Common myeloid progenitor, CD34-positive (primary cell): ENCODE results near the gene BIRC2.

Experiments used
- CTCF ChIA-PET: fragments of 350-600 bp; sonication (Branson Sonifier 250); formaldehyde crosslinking; loops from one replicate; lab custom pipeline; 2021; ENCODE audit warnings: antibody characterized with exemption; lab: Charles Lee
- POLR2A ChIA-PET: fragments of 350-600 bp; sonication (Branson Sonifier 250); formaldehyde crosslinking; loops from one replicate; lab custom pipeline; 2021; ENCODE audit warnings: antibody characterized with exemption; lab: Charles Lee
- DNase-seq, 3 donors: peaks; one replicate each; pipeline versions ENCODE4 v3.0.0 to v3.0.0-alpha.2; 2013
- H3K27ac ChIP-seq, 2 experiments: 1 replicate in 1 of 2; 2 replicates in 1 of 2; pipeline ENCODE4 v1.7.0; 2013; ENCODE audit warnings: inconsistent platforms in 2 of 2, low read length in 2 of 2, mild to moderate bottlenecking in 2 of 2, low read depth in 1 of 2, moderate library complexity in 1 of 2; ENCODE audit not compliant: severe bottlenecking in 2 of 2, insufficient read depth in 1 of 2, poor library complexity in 1 of 2
- H3K27me3 ChIP-seq, 5 experiments: replicated peaks in 2 of 5; 1 replicate in 3 of 5; 2 replicates in 2 of 5; pipeline versions ENCODE4 v1.6.1 to v1.7.0; 2013; ENCODE audit warnings: low read length in 4 of 5, mild to moderate bottlenecking in 2 of 5, moderate library complexity in 2 of 5, inconsistent platforms in 1 of 5; ENCODE audit not compliant: insufficient read depth in 5 of 5, control insufficient read depth in 4 of 5
- H3K36me3 ChIP-seq, 4 experiments: 1 replicate in 2 of 4; 2 replicates in 2 of 4; pipeline versions ENCODE4 v1.6.1 to v1.7.0; 2013; ENCODE audit warnings: low read length in 3 of 4, control low read depth in 1 of 4, mild to moderate bottlenecking in 1 of 4; ENCODE audit not compliant: control insufficient read depth in 4 of 4, insufficient read depth in 4 of 4
- H3K4me1 ChIP-seq, 4 experiments: 1 replicate in 3 of 4; 2 replicates in 1 of 4; pipeline versions ENCODE4 v1.6.1 to v1.7.1; 2013; ENCODE audit warnings: low read length in 3 of 4, mild to moderate bottlenecking in 3 of 4, control low read depth in 1 of 4, inconsistent platforms in 1 of 4, moderate library complexity in 1 of 4; ENCODE audit not compliant: control insufficient read depth in 4 of 4, insufficient read depth in 4 of 4; ENCODE audit errors: control extremely low read depth in 1 of 4
- H3K4me3 ChIP-seq, 7 experiments: 1 replicate in 4 of 7; 2 replicates in 3 of 7; pipeline versions ENCODE4 v1.5.1 to v1.7.0; 2013; ENCODE audit warnings: mild to moderate bottlenecking in 7 of 7, low read length in 6 of 7, moderate library complexity in 6 of 7, inconsistent platforms in 2 of 7, low read depth in 2 of 7, control low read depth in 1 of 7; ENCODE audit not compliant: insufficient read depth in 4 of 7, control insufficient read depth in 1 of 7; ENCODE audit errors: extremely low read depth in 1 of 7
- H3K9me3 ChIP-seq, 5 experiments: 1 replicate in 4 of 5; 2 replicates in 1 of 5; pipeline versions ENCODE4 v1.6.1 to v1.7.1; 2013; ENCODE audit warnings: low read length in 4 of 5, mild to moderate bottlenecking in 2 of 5, inconsistent platforms in 1 of 5, low read depth in 1 of 5, moderate library complexity in 1 of 5; ENCODE audit not compliant: control insufficient read depth in 4 of 5, insufficient read depth in 2 of 5; ENCODE audit errors: control extremely low read depth in 1 of 5
- WGBS: methylation state at CpG from one replicate; pipeline ENCODE4 v1.1.5; 2013; ENCODE audit not compliant: insufficient coverage; 5-methylcytosine and 5-hydroxymethylcytosine counted together

Gene BIRC2

GRCh38 chr11:102378818-102379217 lies 31.8 kb downstream of the BIRC2 start:
- H3K27ac ChIP-seq = no peak overlapping the region
- H3K27me3 ChIP-seq = no peaks in the 10 kb centered on the region
- H3K4me1 ChIP-seq = no peaks in the 10 kb centered on the region
- no peak for DNase-seq
- H3K36me3 ChIP-seq = peaks cover 4 to 42% (median 23%) of the 10 kb centered on the region in 4 experiments
- no peak overlapping the region for H3K4me3 ChIP-seq
- H3K9me3 ChIP-seq = no peaks in the 10 kb centered on the region
- CTCF ChIA-PET = interaction anchor here (0.8 to 8.1 kb wide), 4 partner anchors 14 to 234 kb away, joined by 3 to 55 read pairs (median 4); no protein-coding TSS in a partner anchor
- POLR2A ChIA-PET = interaction anchor here (1.5 kb wide), 1 partner anchor 234 kb away, joined by 4 read pairs; no protein-coding TSS in a partner anchor

GRCh38 chr11:102382384-102382783 lies 35.4 kb downstream of the BIRC2 start:
- H3K4me1 ChIP-seq = peaks cover 6 to 20% (median 9%) of the 10 kb centered on the region in 4 experiments
- no peaks in the 10 kb centered on the region for H3K9me3 ChIP-seq
- no peak for DNase-seq
- no peak overlapping the region for H3K4me3 ChIP-seq
- H3K27ac ChIP-seq = no peak overlapping the region
- ChIA-PET CTCF (interaction anchor here (1.3 to 8.1 kb wide), 5 partner anchors 10 to 95 kb away, joined by 3 to 55 read pairs (median 3); no protein-coding TSS in a partner anchor), POLR2A (no interaction called here)
- 100% methylated on average over 2 of the region's 3 CpGs for WGBS
- H3K36me3 ChIP-seq = peaks cover 4 to 35% (median 17%) of the 10 kb centered on the region in 4 experiments
- no peaks in the 10 kb centered on the region for H3K27me3 ChIP-seq

- H3K9me3 ChIP-seq = peaks cover 0 to 2% (median 0%) of the 10 kb centered on the region in 5 experiments
- no peak for DNase-seq
- WGBS = no CpG with 5 or more reads among the region's 3 CpGs
- CTCF ChIA-PET = interaction anchor here (1.2 to 8.1 kb wide), 6 partner anchors 8 to 230 kb away, joined by 3 to 55 read pairs (median 7); no protein-coding TSS in a partner anchor
- H3K36me3 ChIP-seq = peaks cover 2 to 28% (median 15%) of the 10 kb centered on the region in 4 experiments
- peaks cover 6 to 20% (median 9%) of the 10 kb centered on the region in 4 experiments for H3K4me1 ChIP-seq
- POLR2A ChIA-PET = interaction anchor here (0.6 kb wide), 1 partner anchor 44 kb away, joined by 3 read pairs; no protein-coding TSS in a partner anchor
- no peak overlapping the region for H3K4me3 ChIP-seq
- H3K27me3 ChIP-seq = no peaks in the 10 kb centered on the region
- H3K27ac ChIP-seq = no peak overlapping the region
Observed at GRCh38 chr11:102383839-102384238, 36.8 kb downstream of the BIRC2 start.

- peaks cover 3 to 26% (median 12%) of the 10 kb centered on the region in 4 experiments for H3K36me3 ChIP-seq
- H3K9me3 ChIP-seq = peaks cover 0 to 5% (median 0%) of the 10 kb centered on the region in 5 experiments
- H3K27ac ChIP-seq = no peak overlapping the region
- DNase-seq = peak in 2 of 3 donors; percentile 44 to 65
- WGBS = 98% methylated on average over 11 of the region's 15 CpGs
- ChIA-PET CTCF (interaction anchor here (0.9 to 8.1 kb wide), 12 partner anchors 8 to 281 kb away, joined by 3 to 55 read pairs (median 5); no protein-coding TSS in a partner anchor), POLR2A (interaction anchor here (0.6 kb wide), 1 partner anchor 44 kb away, joined by 3 read pairs; no protein-coding TSS in a partner anchor)
- H3K27me3 ChIP-seq = no peaks in the 10 kb centered on the region
- H3K4me1 ChIP-seq = peaks cover 6 to 20% (median 9%) of the 10 kb centered on the region in 4 experiments
- no peak overlapping the region for H3K4me3 ChIP-seq
Observed at GRCh38 chr11:102384419-102385079, 37.5 kb downstream of the BIRC2 start.

GRCh38 chr11:102385085-102386007 lies 38.3 kb downstream of the BIRC2 start:
- ChIA-PET CTCF (interaction anchor here (0.9 to 8.1 kb wide), 13 partner anchors 8 to 280 kb away, joined by 3 to 55 read pairs (median 5); no protein-coding TSS in a partner anchor), POLR2A (no interaction called here)
- peak overlapping the region in 1 of 7 experiments; percentile 10 for H3K4me3 ChIP-seq
- peak overlapping the region in 1 of 2 experiments; percentile 72 for H3K27ac ChIP-seq
- WGBS = no CpG with 5 or more reads among the region's 5 CpGs
- peaks cover 2 to 22% (median 10%) of the 10 kb centered on the region in 4 experiments for H3K36me3 ChIP-seq
- no peaks in the 10 kb centered on the region for H3K27me3 ChIP-seq
- H3K4me1 ChIP-seq = peaks cover 6 to 20% (median 9%) of the 10 kb centered on the region in 4 experiments
- peak in 2 of 3 donors; percentile 56 to 72 for DNase-seq
- peaks cover 0 to 5% (median 0%) of the 10 kb centered on the region in 5 experiments for H3K9me3 ChIP-seq

- Histone ChIP-seq H3K9me3 (peaks cover 0 to 5% (median 0%) of the 10 kb centered on the region in 5 experiments), H3K27me3 (no peaks in the 10 kb centered on the region), H3K36me3 (peaks cover 2 to 17% (median 9%) of the 10 kb centered on the region in 4 experiments), H3K4me3 (no peak overlapping the region), H3K4me1 (peaks cover 6 to 20% (median 9%) of the 10 kb centered on the region in 4 experiments), H3K27ac (peak overlapping the region in 1 of 2 experiments; percentile 72)
- ChIA-PET CTCF (interaction anchor here (1.1 to 8.1 kb wide), 6 partner anchors 7 to 279 kb away, joined by 3 to 55 read pairs (median 4); no protein-coding TSS in a partner anchor), POLR2A (no interaction called here)
- no CpG with 5 or more reads among the region's 2 CpGs for WGBS
- peak in 1 of 3 donors; percentile 53 for DNase-seq
Observed at GRCh38 chr11:102386136-102386734, 39.2 kb downstream of the BIRC2 start.
